ENCODE measurements around the gene TANGO2. TPM values are rescaled to one million over a fixed set of nuclear protein-coding genes. Genes with fewer than 3 reads are reported as not detected.

Gene TANGO2
- total RNA-seq, 1 donor from 2014 or later = 44.2 TPM

GRCh38 chr22:20086101-20086599 is 65.2 kb downstream of the TANGO2 start:
- Histone ChIP-seq H3K4me3 (ENCODE audit: low read depth, low read length) (no peak overlapping the region), H3K36me3 (ENCODE audit: control insufficient read depth, insufficient read depth, low read length) (peaks cover 43% of the 10 kb centered on the region), H3K27me3 (ENCODE audit: control insufficient read depth, insufficient read depth, low read length) (no peaks in the 10 kb centered on the region)
- FAIRE-seq (no peak), DNase-seq (ENCODE audit: low read depth) (no peak)
- no peak for TF ChIP-seq CTCF (IDR thresholded peaks at IDR 0.05; ENCODE audit: insufficient read depth, low read length, severe bottlenecking)

DNA sequence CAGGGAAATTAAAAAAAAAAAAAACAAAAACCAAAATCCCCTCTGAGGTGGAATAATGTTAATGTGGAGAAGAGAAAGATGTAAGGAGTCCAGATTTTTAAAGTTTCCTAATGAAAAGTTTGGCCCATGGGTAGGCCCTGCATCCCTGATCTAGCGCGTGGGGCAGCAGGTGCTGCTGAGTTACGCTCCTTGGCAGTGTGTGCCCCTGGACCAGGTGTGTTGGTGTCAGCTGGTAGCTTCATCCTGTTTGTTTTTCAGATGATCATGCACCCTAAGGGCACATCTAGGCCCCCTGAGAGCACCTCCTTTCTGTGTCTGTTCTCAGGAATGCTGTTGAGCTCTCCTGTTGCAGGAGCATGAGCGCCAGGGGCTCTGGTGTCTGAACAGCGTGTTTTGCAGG is 65.9 kb downstream of the TANGO2 start:
- DNase-seq (ENCODE audit: low read depth) (no peak), FAIRE-seq (no peak)
- H3K27me3 ChIP-seq (ENCODE audit: control insufficient read depth, insufficient read depth, low read length) = no peaks in the 10 kb centered on the region
- peaks cover 45% of the 10 kb centered on the region for H3K36me3 ChIP-seq (ENCODE audit: control insufficient read depth, insufficient read depth, low read length)
- H3K4me3 ChIP-seq (ENCODE audit: low read depth, low read length) = no peak overlapping the region
- TF ChIP-seq CTCF (IDR thresholded peaks at IDR 0.05; ENCODE audit: insufficient read depth, low read length, severe bottlenecking) = no peak

GRCh38 chr22:20087319-20088262 is 66.7 kb downstream of the TANGO2 start:
- Histone ChIP-seq H3K4me3 (ENCODE audit: low read depth, low read length) (no peak overlapping the region), H3K27me3 (ENCODE audit: control insufficient read depth, insufficient read depth, low read length) (no peaks in the 10 kb centered on the region), H3K36me3 (ENCODE audit: control insufficient read depth, insufficient read depth, low read length) (peaks cover 50% of the 10 kb centered on the region)
- FAIRE-seq (peak; percentile 60), DNase-seq (ENCODE audit: low read depth) (no peak)
- no peak for TF ChIP-seq CTCF (IDR thresholded peaks at IDR 0.05; ENCODE audit: insufficient read depth, low read length, severe bottlenecking)

GRCh38 chr22:20088263-20088648 is 67.3 kb downstream of the TANGO2 start:
- no peak for FAIRE-seq
- DNase-seq (ENCODE audit: low read depth) = no peak
- Histone ChIP-seq H3K36me3 (ENCODE audit: control insufficient read depth, insufficient read depth, low read length) (peaks cover 50% of the 10 kb centered on the region), H3K27me3 (ENCODE audit: control insufficient read depth, insufficient read depth, low read length) (no peaks in the 10 kb centered on the region), H3K4me3 (ENCODE audit: low read depth, low read length) (no peak overlapping the region)
- TF ChIP-seq CTCF (IDR thresholded peaks at IDR 0.05; ENCODE audit: insufficient read depth, low read length, severe bottlenecking) = no peak

DNA sequence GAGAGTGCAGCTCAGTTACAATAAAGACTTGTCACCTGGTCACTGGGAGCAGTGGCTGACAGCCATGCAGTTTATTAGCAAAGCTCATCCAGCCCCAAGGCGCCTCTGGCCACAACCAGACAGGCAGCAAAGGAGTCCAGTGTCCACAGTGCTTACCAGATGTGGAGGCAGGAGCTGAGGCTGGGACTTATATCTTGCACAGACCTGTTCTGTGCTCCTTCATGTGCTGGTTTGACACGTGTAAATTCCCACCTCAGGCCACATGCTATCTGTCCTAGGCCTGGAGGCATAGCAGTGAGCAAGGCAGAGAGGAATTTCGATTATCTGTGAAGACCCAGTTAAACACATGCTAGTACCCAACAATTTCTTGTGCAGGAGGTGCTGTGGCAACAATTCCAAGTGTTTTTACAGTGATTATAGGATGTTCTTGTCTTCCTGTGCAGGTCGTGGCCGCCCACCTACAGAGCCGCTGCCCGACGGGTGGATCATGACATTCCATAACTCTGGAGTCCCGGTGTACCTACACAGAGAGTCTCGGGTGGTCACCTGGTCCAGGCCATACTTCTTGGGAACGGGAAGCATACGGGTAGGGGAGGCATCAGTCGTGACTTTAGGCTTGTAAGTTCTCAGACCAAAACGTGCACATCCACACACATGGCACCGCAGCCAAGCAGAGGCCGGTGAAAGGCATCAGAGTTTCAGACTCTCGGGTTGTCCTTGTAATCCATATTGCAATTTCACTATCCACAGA is 68.5 kb downstream of the TANGO2 start:
- no peak for FAIRE-seq
- no peaks in the 10 kb centered on the region for H3K27me3 ChIP-seq (ENCODE audit: control insufficient read depth, insufficient read depth, low read length)
- no peak overlapping the region for H3K4me3 ChIP-seq (ENCODE audit: low read depth, low read length)
- DNase-seq (ENCODE audit: low read depth) = no peak
- peaks cover 60% of the 10 kb centered on the region for H3K36me3 ChIP-seq (ENCODE audit: control insufficient read depth, insufficient read depth, low read length)
- no peak for TF ChIP-seq CTCF (IDR thresholded peaks at IDR 0.05; ENCODE audit: insufficient read depth, low read length, severe bottlenecking)
